UCSD-AML1 (cell line): ENCODE data around the gene UBE2K.
"Not testable (repeated sequence)": the region's sequence is repeated elsewhere in the genome, so short reads cannot be mapped to it uniquely, and the experiment has no call there.

ENCODE experiments used
- DNase-seq: peaks from one replicate; lab custom pipeline; 2025; ENCODE audit not compliant: unreplicated experiment; lab: John Stamatoyannopoulos, UW

Gene UBE2K

DNA sequence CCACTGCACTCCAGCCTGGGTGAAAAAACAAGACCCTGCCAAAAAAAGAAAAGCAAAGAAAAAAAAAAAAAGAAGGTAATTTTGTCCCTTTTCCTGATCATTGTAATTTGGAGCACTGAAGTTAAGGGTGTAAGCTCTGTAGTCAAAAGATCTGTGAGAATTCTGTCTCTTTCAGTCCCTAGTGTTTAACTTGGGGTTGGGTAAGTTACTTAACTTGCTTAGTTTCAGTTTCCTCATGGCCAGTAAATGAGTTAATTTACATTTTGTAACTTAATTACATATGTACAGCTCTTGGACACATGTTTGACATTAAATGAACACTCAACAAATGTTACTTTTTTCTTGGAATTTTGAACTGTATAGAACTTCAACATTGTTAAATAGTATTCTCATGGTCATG lies 10.9 kb upstream of the UBE2K start:
- DNase-seq = no peak

- no peak for DNase-seq
These were observed 8.0 kb upstream of the UBE2K start for GRCh38 chr4:39689970-39690369.

DNA sequence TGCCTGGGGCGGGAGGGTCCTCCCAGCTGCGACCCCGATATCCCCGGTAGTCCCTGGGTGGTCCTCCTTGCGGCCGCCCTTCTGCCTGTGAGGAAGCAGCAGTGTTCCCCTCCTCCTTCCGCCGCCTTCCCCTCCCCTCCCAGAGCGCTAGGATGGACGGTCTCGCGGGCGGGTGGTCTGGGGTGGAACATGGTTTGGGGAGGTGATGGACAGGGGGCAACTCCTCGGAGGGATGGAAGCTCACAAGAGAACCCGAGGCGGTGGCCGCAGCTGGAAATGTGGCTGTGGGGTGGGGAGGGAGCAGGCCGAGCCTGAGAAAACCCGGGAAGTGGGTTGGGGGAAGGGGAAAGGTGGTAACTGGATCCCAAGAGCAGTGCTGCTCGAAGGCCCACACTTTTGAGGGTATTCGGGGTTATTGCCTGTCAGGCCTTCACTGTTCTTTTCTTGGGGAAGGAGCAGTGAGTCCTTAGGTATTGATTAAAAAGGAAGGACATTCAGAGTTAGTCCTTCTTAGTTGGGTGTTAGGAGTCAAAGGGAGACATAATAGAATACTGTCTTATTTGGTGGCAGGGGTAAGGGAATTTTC lies 581 bp downstream of the UBE2K start:
- peak; percentile 72 for DNase-seq

DNA sequence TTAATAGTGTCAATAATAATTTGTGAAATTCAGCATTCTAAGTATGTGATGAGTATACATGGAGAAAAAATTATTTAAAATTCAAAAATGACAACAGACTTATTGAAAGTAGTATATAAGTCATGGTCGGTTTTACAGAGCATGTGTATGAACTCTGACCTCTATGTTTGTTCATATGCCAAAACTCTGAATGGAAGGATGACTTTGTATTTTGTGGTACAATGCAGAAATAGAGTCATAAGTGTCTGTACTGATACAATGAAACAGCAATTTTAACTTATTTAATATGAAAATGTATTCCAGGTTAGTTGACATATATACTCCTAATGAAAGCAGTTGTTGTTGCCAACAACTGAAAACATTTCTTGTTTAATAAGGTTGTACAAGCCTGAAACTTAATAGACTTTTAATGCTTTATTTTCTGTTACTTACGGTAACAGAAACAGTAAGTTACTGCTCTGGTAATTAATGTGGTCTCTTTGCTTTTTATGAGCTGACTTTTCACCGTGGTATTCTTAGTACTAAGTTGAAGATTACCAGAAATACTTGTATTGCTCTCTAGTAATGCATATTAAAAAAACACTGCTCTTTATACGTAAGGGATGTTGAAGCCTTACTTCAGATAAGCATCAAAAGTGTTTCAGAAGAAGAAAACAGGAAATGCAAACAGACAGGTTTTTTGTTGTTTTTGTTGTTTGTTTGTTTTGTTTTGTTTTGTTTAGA lies 1.9 kb downstream of the UBE2K start:
- no peak for DNase-seq

- no peak for DNase-seq
These were observed 2.6 kb downstream of the UBE2K start for GRCh38 chr4:39700554-39700953.

GRCh38 chr4:39702716-39703115 lies 4.8 kb downstream of the UBE2K start:
- DNase-seq = no peak

GRCh38 chr4:39704789-39705188 lies 6.9 kb downstream of the UBE2K start:
- not testable (repeated sequence) for DNase-seq

GRCh38 chr4:39706334-39706733 lies 8.4 kb downstream of the UBE2K start:
- no peak for DNase-seq

- DNase-seq = no peak
These were observed 9.0 kb downstream of the UBE2K start for GRCh38 chr4:39706741-39707511.

DNA sequence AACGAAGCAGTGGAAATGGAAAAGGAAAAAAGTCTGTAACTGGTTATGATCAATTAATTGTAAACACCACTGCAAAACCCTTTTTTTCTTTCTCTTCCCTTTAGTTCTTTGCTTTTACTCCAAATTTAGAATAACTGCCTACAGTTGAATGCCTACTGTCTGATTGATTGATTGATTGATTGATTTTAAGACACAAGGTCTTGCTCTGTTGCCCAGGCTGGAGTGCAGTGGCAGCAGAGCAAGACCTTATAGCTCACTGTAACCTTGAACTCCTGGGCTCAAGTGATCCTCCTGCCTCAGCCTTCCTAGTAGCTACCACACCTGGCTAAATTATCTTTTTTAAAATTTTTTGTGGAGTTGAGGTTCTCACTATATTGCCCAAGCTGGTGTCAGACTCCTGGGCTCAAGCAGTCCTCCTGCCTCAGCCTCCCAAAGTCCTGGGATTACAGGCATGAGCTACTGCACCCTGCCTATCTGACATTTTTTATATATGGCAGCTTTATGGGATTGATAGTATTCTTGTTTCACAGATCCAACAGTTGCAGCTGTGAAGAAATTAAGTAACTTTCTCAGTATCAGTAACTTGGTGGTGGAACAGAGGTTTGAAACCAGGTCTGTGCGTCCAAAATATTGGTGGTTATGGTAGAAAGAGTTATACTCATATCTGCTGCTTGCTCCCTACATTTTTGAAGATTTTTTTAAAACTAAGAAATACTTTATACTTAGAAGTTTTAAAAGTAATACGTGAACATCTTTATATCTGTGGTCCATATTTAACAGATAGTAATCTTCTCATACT lies 12.4 kb downstream of the UBE2K start:
- DNase-seq = no peak

GRCh38 chr4:39712819-39713607 lies 15.1 kb downstream of the UBE2K start:
- DNase-seq = no peak

GRCh38 chr4:39713691-39714090 lies 15.8 kb downstream of the UBE2K start:
- no peak for DNase-seq

- no peak for DNase-seq
These were observed 16.2 kb downstream of the UBE2K start for GRCh38 chr4:39714166-39714565.

DNA sequence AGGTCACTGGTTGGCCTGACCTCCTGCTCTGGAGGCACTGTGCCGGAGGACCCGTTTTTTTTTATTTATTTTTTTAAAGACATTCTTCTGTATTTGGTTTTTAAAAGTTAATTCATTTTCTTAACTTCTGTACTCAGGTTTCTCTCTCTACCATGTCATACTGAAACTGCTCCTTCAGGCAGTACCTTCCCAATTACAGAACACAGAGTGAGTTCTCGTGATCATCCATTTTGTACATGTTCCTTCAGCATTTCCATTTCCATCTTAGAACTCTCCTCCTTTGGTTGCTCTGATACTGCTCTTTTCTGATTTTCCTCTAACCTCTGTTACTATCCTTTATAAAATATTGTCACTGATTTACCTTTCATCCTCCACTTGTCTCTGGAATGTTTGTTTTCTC lies 17.9 kb downstream of the UBE2K start:
- no peak for DNase-seq

DNA sequence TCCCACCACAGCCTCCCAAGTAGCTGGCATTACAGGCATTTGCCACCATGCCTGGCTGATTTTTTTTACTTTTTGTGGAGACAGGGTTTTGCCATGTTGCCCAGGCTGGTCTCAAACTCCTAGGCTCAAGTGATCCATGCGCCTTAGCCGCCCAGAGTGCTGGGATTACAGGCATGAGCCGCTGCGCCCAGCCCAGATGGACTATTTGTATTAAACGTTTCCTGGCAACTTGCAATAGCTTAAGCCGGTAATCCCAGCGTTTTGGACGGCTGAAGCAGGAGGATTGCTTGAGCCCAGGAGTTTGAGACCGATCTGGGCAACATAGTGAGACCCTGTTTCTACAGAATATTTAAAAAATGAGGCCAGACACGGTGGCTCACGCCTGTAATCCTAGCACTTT lies 18.4 kb downstream of the UBE2K start:
- no peak for DNase-seq

GRCh38 chr4:39717743-39718142 lies 19.8 kb downstream of the UBE2K start:
- DNase-seq = not testable (repeated sequence)

GRCh38 chr4:39718366-39719323 lies 20.7 kb downstream of the UBE2K start:
- no peak for DNase-seq

DNA sequence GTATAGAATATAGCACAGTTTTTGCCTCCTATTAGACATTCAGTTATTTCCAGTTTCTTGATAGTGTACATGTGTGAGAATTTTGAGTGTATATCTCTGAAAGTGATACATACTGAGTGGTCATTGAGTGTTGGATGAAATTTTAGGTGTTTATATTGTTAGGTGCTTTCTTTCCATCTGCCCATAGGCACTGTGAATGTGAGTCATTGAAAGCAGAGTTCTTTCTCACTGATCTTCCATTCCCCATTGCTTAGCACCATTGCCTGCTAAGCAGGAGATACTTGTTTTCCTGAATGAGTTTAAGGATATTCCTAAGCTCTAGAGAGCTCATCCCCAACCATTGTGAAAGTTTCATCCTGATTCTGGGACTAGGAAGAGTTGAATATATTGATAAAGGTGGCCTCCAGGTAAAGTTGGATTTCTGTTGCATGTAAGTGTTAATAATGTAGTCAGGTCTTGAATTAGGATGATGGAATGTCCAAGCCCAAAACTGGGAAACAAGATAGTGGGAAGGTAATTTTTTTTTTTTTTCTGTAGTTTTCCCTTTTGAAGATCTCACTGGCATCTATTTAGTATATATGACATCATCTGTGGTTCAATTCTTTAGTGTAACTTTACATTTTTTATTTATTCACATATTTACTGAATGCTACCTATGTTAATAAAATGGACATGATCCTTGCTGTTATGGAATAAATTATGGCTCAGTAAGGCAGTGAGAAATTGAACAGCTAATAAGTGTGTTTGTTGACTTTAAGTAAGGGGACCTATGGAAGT lies 22.1 kb downstream of the UBE2K start:
- no peak for DNase-seq

GRCh38 chr4:39721273-39721672 lies 23.3 kb downstream of the UBE2K start:
- DNase-seq = not testable (repeated sequence)
